ENCODE data around the gene LRP8.

The LRP8 gene

DNA sequence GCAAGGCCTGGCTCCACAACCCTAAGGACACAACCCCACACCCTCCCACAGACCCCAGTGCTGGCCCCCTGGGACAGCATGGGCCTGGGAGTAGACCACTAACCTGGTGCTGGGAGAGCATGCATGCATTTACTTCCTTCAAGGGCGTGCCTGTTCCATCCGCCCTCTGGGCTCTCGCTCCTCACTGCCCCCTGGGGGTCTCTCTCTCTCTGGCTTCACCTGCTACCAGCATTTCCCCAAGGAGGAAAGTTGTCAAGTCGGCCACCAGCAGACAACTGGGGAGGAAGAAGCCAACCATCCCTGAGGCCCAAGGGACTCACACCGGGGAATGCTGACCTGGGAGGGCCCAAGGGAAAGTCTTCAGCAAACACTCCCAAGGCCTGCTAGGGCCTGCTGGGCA is 6.5 kb downstream of the LRP8 start:
- Histone ChIP-seq H3K36me3 (peaks cover 88% of the 10 kb centered on the region), H3K27ac (peak overlapping the region; percentile 83), H3K9me3 (ENCODE audit: severe bottlenecking) (no peaks in the 10 kb centered on the region), H3K4me3 (ENCODE audit: low read depth, low read length) (no peak overlapping the region), H3K27me3 (ENCODE audit: insufficient read depth, low read depth, severe bottlenecking) (no peaks in the 10 kb centered on the region)
- TF ChIP-seq, protein P1, sequence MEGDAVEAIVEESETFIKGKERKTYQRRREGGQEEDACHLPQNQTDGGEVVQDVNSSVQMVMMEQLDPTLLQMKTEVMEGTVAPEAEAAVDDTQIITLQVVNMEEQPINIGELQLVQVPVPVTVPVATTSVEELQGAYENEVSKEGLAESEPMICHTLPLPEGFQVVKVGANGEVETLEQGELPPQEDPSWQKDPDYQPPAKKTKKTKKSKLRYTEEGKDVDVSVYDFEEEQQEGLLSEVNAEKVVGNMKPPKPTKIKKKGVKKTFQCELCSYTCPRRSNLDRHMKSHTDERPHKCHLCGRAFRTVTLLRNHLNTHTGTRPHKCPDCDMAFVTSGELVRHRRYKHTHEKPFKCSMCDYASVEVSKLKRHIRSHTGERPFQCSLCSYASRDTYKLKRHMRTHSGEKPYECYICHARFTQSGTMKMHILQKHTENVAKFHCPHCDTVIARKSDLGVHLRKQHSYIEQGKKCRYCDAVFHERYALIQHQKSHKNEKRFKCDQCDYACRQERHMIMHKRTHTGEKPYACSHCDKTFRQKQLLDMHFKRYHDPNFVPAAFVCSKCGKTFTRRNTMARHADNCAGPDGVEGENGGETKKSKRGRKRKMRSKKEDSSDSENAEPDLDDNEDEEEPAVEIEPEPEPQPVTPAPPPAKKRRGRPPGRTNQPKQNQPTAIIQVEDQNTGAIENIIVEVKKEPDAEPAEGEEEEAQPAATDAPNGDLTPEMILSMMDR (IDR thresholded peaks at IDR 0.05; ENCODE audit: low read depth, low read length) = peak; percentile 67
- DNase-seq = peak; percentile 72

DNA sequence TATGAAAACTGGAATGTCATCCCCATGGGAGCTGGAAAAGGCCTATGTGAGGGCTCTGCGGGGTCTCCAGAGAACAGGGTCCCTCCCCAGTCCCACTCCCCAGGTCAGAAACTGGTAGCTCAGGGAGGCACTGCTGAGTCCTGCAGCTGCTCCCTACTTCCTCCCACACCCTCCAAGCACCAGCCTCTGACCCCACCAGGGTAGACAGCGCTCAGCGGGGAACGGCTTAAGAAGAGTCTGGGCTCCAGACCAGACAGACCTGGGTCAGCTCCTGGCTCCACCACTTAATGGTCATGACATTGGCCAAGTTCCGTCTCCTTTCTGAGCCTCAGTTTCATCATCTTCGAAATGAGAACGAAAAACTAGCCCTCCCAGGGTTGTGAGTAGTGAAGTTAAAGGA is 7.2 kb downstream of the LRP8 start:
- peak; percentile 70 for DNase-seq
- no peaks in the 10 kb centered on the region for H3K9me3 ChIP-seq (ENCODE audit: severe bottlenecking)
- H3K4me3 ChIP-seq (ENCODE audit: low read depth, low read length) = no peak overlapping the region
- TF ChIP-seq, protein P1 (IDR thresholded peaks at IDR 0.05; ENCODE audit: low read depth, low read length) = no peak
- no peaks in the 10 kb centered on the region for H3K27me3 ChIP-seq (ENCODE audit: insufficient read depth, low read depth, severe bottlenecking)
- peaks cover 89% of the 10 kb centered on the region for H3K36me3 ChIP-seq
- peak overlapping the region; percentile 83 for H3K27ac ChIP-seq

DNA sequence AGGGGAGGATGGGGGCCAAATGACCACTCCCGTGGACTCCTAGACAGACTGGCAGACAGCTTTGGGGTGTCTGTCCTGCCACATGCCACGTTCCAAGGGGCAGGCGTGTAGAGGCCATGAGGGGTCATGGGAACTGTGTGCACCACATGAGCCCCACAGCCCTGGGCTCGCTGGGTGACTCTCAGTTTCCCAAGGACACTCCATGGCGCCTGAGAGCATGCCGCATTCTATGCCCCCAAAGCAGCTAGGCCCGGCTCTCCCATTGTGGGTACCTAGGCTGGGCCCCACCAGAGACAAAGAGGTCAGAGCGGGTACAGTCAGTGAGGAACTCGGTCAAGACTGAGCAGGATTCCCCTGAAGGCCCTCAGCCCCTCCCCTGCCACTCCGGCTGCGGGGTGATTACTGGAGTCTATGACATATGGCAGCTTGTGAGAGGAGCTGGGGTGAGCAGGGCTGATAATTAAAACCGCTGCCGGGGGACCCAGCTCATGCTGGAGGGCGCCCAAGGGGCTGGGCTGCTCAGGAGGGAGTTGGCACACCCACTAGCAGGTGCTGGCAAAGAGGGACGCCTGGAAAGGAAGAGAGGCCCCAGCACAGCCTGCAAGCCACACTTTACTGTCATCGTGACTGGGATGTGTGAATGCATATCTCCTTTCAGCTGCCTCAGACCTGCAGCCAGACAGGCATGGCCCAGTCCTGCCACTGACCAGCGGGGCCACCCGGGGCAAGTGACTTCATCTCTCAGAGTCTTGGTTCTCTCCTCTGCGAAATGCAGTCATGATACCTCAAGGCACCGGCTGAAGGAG is 8.4 kb downstream of the LRP8 start:
- H3K9me3 ChIP-seq (ENCODE audit: severe bottlenecking) = no peaks in the 10 kb centered on the region
- DNase-seq = peak; percentile 94
- peak overlapping the region; percentile 83 for H3K27ac ChIP-seq
- TF ChIP-seq, protein P1 (IDR thresholded peaks at IDR 0.05; ENCODE audit: low read depth, low read length) = no peak
- no peak overlapping the region for H3K4me3 ChIP-seq (ENCODE audit: low read depth, low read length)
- no peaks in the 10 kb centered on the region for H3K27me3 ChIP-seq (ENCODE audit: insufficient read depth, low read depth, severe bottlenecking)
- H3K36me3 ChIP-seq = peaks cover 87% of the 10 kb centered on the region

- TF ChIP-seq, protein P1 (IDR thresholded peaks at IDR 0.05; ENCODE audit: low read depth, low read length) = no peak
- DNase-seq = no peak
- peak overlapping the region; percentile 83 for H3K27ac ChIP-seq
- H3K27me3 ChIP-seq (ENCODE audit: insufficient read depth, low read depth, severe bottlenecking) = no peaks in the 10 kb centered on the region
- no peaks in the 10 kb centered on the region for H3K9me3 ChIP-seq (ENCODE audit: severe bottlenecking)
- H3K4me3 ChIP-seq (ENCODE audit: low read depth, low read length) = no peak overlapping the region
- H3K36me3 ChIP-seq = peaks cover 87% of the 10 kb centered on the region
Observed at GRCh38 chr1:53317646-53318539, 10.0 kb downstream of the LRP8 start.

DNA sequence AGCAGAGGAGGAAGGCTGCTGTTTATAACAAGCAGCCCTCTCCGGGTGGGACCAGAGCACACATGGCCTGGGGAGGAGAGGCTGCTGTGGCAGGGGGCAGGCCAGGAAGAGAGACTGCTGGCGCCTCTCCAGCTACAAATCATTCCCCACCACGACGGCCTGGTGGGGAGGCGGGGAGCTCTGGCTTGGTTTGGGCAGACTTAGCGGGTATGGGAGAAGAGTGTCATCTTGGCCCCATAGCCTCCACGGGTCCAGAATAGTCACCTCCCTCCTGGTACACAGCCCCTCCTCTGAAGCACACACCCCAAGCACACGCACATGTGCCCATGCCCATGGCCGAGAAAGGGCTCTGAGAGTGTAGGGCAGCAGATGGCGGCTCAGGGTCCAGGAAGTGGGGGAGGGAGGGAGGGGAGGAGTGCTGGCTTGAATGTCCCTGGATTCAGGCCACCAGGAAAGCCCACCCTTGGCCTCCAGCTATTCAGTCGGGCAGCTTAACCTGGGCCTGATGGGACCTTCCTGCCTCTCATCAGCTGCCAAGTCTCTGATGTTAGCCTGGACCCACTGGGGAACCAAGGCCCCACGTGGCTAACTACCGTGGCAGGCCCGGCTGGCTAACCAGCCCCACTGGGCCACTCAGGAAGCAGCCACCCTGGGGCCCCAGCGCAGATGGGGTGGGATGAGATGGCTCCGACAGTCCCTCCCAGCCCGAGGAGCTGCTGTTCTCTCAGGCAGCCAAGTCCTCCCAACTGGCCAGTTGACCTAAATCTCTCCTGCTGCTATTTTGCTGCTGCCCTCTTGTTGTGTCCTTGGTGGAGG is 10.9 kb downstream of the LRP8 start:
- peak overlapping the region; percentile 83 for H3K27ac ChIP-seq
- no peak overlapping the region for H3K4me3 ChIP-seq (ENCODE audit: low read depth, low read length)
- peaks cover 86% of the 10 kb centered on the region for H3K36me3 ChIP-seq
- no peaks in the 10 kb centered on the region for H3K27me3 ChIP-seq (ENCODE audit: insufficient read depth, low read depth, severe bottlenecking)
- TF ChIP-seq, protein P1 (IDR thresholded peaks at IDR 0.05; ENCODE audit: low read depth, low read length) = no peak
- DNase-seq = peak; percentile 73
- no peaks in the 10 kb centered on the region for H3K9me3 ChIP-seq (ENCODE audit: severe bottlenecking)

Data from WERI-Rb-1 (cell line).